DND-41 (cell line): ENCODE results near the gene MYOM3.
"Not testable (repeated sequence)": the region's sequence is repeated elsewhere in the genome, so short reads cannot be mapped to it uniquely, and the experiment has no call there.

Experiments used
- ATAC-seq: fragments of 200-7000 bp; cut with Tn5 transposase; 3 replicates; pipeline ENCODE4 v1.9.1; 2021; ENCODE audit warnings: low read depth; ENCODE audit not compliant: insufficient read depth
- DNase-seq: peaks from one replicate; pipeline ENCODE4 v3.0.0-alpha.2; 2020
- H2AFZ ChIP-seq: 2 replicates; pipeline ENCODE4 v1.6.0; 2012; ENCODE audit warnings: low read depth, low read length
- H3K27ac ChIP-seq: 2 replicates; pipeline ENCODE4 v1.5.1; 2012; ENCODE audit warnings: low read length, inconsistent platforms
- H3K27me3 ChIP-seq: fragments of 200-600 bp; sonication (generic); 2 replicates; pipeline ENCODE4 v1.6.0; 2012; ENCODE audit warnings: low read length, mild to moderate bottlenecking, inconsistent platforms; ENCODE audit not compliant: insufficient read depth, poor library complexity
- H3K36me3 ChIP-seq: 2 replicates; pipeline ENCODE4 v1.5.1; 2012; ENCODE audit warnings: low read length, inconsistent platforms; ENCODE audit not compliant: insufficient read depth
- H3K4me1 ChIP-seq: 2 replicates; pipeline ENCODE4 v1.5.1; 2012; ENCODE audit warnings: mild to moderate bottlenecking, low read length; ENCODE audit not compliant: insufficient read depth
- H3K4me2 ChIP-seq: 2 replicates; pipeline ENCODE4 v1.6.0; 2012; ENCODE audit warnings: mild to moderate bottlenecking, moderate library complexity, low read length, inconsistent platforms; ENCODE audit not compliant: insufficient read depth
- H3K4me3 ChIP-seq, 2 experiments: fragments of 200-600 bp in 1 of 2; shearing (Covaris generic) in 1 of 2; 2 replicates each; pipeline ENCODE4 v1.5.1; 2012 to 2016; ENCODE audit warnings: inconsistent platforms in 2 of 2, low read length in 2 of 2, mild to moderate bottlenecking in 2 of 2, low read depth in 1 of 2, moderate library complexity in 1 of 2
- H3K79me2 ChIP-seq: 2 replicates; pipeline ENCODE4 v1.6.0; 2012; ENCODE audit warnings: low read length, inconsistent platforms; ENCODE audit not compliant: insufficient read depth
- H3K9ac ChIP-seq: 2 replicates; pipeline ENCODE4 v1.6.0; 2012; ENCODE audit warnings: low read depth, mild to moderate bottlenecking, inconsistent platforms, low read length, moderate library complexity
- H3K9me3 ChIP-seq: 2 replicates; pipeline ENCODE4 v1.5.1; 2012; ENCODE audit warnings: low read length, moderate library complexity, mild to moderate bottlenecking, inconsistent platforms; ENCODE audit not compliant: insufficient read depth, severe bottlenecking
- H4K20me1 ChIP-seq: 2 replicates; pipeline ENCODE4 v1.6.0; 2012; ENCODE audit warnings: low read length; ENCODE audit not compliant: insufficient read depth
- CTCF ChIP-seq: IDR thresholded peaks from 2 replicates; pipeline ENCODE4 v1.5.1; 2012; ENCODE audit warnings: borderline replicate concordance, low read length, moderate library complexity, mild to moderate bottlenecking; ENCODE audit not compliant: poor library complexity, severe bottlenecking; ENCODE audit errors: extremely low read depth
- EZH2 ChIP-seq: IDR thresholded peaks from 3 replicates; pipeline ENCODE4 v1.6.1; 2012; ENCODE audit warnings: borderline replicate concordance, low read depth, mild to moderate bottlenecking, moderate library complexity, low read length, inconsistent platforms; ENCODE audit not compliant: severe bottlenecking

Gene MYOM3

GRCh38 chr1:24009406-24009805 is 102.5 kb downstream of the MYOM3 start:
- TF ChIP-seq CTCF (no peak), EZH2 (no peak)
- Histone ChIP-seq H3K4me2 (no peak overlapping the region), H3K36me3 (no peaks in the 10 kb centered on the region), H3K27ac (no peak overlapping the region), H3K9me3 (no peaks in the 10 kb centered on the region), H2AFZ (no peak overlapping the region), H3K4me3 (no peak overlapping the region), H3K9ac (no peak overlapping the region), H4K20me1 (no peaks in the 10 kb centered on the region), H3K4me1 (no peaks in the 10 kb centered on the region), H3K79me2 (no peaks in the 10 kb centered on the region), H3K27me3 (no peaks in the 10 kb centered on the region)
- ATAC-seq (no peak), DNase-seq (no peak)

DNA sequence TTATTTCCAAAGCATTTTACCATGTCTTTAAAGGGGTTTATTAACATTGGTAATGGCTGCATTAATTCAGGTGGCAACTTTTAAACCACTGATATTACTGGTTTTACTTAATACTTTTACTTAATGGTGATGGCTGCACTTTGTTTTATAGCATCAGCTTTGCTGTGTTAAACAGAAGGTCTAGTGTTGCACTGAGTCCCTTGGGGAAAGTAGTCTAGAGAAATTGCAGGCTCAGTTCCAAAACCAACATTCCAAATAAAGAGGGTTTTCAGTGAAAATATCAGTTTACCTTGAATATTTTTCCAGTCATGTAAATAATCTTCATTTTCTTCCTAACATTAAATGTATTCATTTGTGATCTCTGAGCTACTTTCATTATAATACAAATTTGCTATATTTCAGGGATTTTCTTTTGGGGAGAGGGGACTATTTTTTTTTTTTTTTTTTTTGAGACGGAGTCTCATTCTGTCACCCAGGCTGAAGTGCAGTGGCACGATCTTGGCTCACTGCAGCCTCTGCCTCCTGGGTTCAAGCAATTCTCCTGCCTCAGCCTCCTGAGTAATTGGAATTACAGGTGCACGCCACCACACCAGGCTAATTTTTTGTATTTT is 103.3 kb downstream of the MYOM3 start:
- H2AFZ ChIP-seq, H3K4me3 ChIP-seq, H3K9ac ChIP-seq, H3K4me2 ChIP-seq, H4K20me1 ChIP-seq, H3K27ac ChIP-seq, H3K27me3 ChIP-seq, H3K4me1 ChIP-seq, ATAC-seq, H3K79me2 ChIP-seq, H3K9me3 ChIP-seq, H3K36me3 ChIP-seq, DNase-seq: not testable (repeated sequence)

- H3K9ac ChIP-seq, result no peak overlapping the region
- no peak overlapping the region for H2AFZ ChIP-seq
- no peaks in the 10 kb centered on the region for H3K79me2 ChIP-seq
- H3K27ac ChIP-seq, result no peak overlapping the region
- ATAC-seq (no peak), DNase-seq (no peak)
- H3K4me3 ChIP-seq, result no peak overlapping the region
- H3K36me3 ChIP-seq, result no peaks in the 10 kb centered on the region
- H3K9me3 ChIP-seq, result no peaks in the 10 kb centered on the region
- H3K27me3 ChIP-seq, result no peaks in the 10 kb centered on the region
- no peak overlapping the region for H3K4me2 ChIP-seq
- H3K4me1 ChIP-seq, result no peaks in the 10 kb centered on the region
- no peak for TF ChIP-seq CTCF
- TF ChIP-seq EZH2, result no peak
- no peaks in the 10 kb centered on the region for H4K20me1 ChIP-seq
Observed at GRCh38 chr1:24007079-24007478, 104.9 kb downstream of the MYOM3 start.
